ENCODE data around the gene EGFL7. TPM values are rescaled to one million over a fixed set of nuclear protein-coding genes. Genes with fewer than 3 reads are reported as not detected.

EGFL7 gene
- total and polyA plus RNA-seq, 2 of the 8 experiments (the other 6 are each of a cell fraction or from before 2014, with no cell fraction given), result 37.8 to 53.4 TPM

DNA sequence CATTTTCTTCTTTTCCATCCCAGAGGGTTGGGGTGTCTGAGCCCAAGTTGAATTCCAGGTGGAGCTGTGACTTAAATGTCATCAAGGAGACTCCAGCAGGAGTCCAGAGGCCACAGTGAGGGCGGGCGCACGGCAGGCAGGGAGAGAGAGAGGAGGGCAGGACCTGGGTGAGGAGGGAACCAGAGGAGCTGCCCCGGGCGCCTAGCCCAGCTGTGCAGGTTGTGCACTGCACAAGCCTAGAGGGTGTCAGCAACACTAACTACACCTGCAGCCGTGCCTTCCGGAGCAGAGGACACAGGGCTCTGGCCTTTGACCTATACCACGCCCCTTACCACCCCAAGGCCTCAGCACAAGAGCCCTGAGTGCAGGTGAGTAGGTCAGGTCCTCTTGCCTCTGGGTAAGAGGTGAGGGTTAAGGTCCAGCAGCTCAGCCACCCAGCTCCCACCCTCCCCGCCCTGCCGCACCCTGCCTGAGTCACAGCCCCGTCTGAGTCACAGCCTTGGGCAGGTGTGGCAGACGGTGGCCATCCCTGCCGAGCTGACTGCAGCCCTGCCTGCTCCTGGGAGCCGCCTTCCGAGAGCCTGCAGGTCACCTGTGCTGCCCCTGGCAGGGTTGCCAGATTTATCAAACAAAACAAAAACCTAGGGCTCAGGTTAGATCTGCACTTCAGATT, 30.9 kb downstream of the EGFL7 start (continued):
- TF ChIP-seq, protein P1, sequence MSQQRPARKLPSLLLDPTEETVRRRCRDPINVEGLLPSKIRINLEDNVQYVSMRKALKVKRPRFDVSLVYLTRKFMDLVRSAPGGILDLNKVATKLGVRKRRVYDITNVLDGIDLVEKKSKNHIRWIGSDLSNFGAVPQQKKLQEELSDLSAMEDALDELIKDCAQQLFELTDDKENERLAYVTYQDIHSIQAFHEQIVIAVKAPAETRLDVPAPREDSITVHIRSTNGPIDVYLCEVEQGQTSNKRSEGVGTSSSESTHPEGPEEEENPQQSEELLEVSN (IDR thresholded peaks at IDR 0.05), result no peak
- TF ChIP-seq TCF12 (IDR thresholded peaks at IDR 0.05; ENCODE audit: low read depth, low read length), result no peak
